ENCODE measurements around the gene HMGA1.

GRCh38 chr6:34239893-34240292, 3.2 kb downstream of the HMGA1 start:
- TF ChIP-seq CTCF (IDR thresholded peaks at IDR 0.05), result no peak
- no peak for TF ChIP-seq POLR2A (IDR thresholded peaks at IDR 0.05)

All from body of pancreas (tissue), 4 donors.